ENCODE results near the gene RPS19BP1. TPM values are rescaled to one million over a fixed set of nuclear protein-coding genes. Genes with fewer than 3 reads are reported as not detected.

RPS19BP1 gene
- polyA plus RNA-seq, 1 of the 3 experiments (the other 2 are of a cell fraction) = 97.2 TPM

DNA sequence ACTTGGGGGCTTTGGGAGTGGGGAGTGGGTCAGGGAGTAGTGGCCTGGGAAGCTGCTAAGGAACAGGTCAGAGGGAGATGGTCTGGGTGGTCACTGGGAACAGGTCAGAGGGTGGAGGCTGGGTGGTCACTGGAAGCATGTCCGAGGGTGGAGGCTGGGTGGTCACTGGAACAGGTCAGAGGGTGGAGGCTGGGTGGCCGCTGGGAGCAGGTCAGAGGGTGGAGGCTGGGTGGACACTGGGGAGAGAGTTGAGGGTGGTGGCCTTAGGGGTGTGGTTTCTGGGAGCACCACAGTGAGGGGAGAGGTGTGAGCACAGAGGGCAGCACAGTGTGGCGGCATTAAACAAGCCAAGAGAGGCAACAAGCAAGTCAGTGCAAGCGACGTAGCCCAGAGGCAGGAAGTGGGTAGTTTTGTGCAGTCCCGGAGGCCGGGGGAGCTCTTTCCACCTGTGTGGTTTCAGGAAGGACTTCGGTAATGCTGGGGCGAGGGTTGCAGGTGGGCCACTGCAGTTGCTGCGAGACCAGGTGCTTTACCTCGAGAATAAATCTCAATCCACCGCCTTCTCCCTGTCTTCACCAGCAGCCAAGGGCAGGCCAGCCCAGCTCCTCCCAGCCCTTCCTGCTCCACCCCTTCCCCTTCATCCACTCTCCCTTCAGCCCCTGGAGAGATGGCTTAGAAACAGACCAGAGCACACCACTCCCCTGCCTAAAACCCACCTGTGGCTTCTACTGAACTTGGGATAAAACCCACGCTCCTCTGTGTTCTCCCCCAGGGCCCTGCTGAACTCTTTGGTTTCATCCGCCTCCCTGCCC, 34.8 kb upstream of the RPS19BP1 start (continued):
- TF ChIP-seq, protein P1, sequence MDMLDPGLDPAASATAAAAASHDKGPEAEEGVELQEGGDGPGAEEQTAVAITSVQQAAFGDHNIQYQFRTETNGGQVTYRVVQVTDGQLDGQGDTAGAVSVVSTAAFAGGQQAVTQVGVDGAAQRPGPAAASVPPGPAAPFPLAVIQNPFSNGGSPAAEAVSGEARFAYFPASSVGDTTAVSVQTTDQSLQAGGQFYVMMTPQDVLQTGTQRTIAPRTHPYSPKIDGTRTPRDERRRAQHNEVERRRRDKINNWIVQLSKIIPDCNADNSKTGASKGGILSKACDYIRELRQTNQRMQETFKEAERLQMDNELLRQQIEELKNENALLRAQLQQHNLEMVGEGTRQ (IDR thresholded peaks at IDR 0.05; ENCODE audit: borderline replicate concordance, low read depth, low read length) = no peak
- TF ChIP-seq RAD21 (IDR thresholded peaks at IDR 0.05; ENCODE audit: low read length) (no peak), JUND (IDR thresholded peaks at IDR 0.05) (no peak)

DNA sequence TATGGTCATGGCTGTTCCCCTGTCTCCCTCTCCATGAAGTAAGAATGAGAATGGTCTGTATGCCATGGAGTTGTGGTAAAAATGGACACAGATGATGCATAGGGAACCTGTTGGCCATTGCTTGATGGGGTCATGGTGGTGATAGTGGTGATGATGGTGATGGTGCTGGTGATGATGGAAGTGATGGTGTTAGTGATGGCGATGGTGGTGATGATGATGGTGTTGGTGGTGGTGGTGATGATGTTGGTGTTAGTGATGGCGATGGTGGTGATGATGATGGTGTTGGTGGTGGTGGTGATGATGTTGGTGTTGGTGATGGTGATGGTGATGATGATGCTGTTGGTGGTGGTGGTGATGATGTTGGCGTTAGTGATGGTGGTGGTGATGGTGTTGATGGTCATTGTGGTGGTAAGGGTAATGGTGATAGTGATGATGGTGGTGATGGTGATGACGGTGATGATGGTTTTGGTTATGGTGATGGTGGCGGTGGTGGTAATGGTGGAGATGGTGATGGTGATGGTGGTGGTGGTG, 32.9 kb upstream of the RPS19BP1 start:
- no peaks in the 10 kb centered on the region for H4K20me1 ChIP-seq (ENCODE audit: insufficient read depth)
- 74% methylated on average over 5 of the region's 5 CpGs for WGBS (ENCODE audit: low lambda C conversion rate)
- H3K4me3 ChIP-seq (ENCODE audit: low read depth in 2 of 2, low read length in 1 of 2) = no peak overlapping the region
- TF ChIP-seq YY1 (IDR thresholded peaks at IDR 0.05; ENCODE audit: low read depth) (no peak), TAF1 (IDR thresholded peaks at IDR 0.05; ENCODE audit: borderline replicate concordance, low read depth, low read length) (no peak), NRF1 (IDR thresholded peaks at IDR 0.05; ENCODE audit: low read depth, low read length) (no peak), RXRA (IDR thresholded peaks at IDR 0.05; ENCODE audit: borderline replicate concordance, low read depth) (no peak), ELF1 (IDR thresholded peaks at IDR 0.05) (no peak), NFIC (IDR thresholded peaks at IDR 0.05; ENCODE audit: borderline replicate concordance) (no peak), EZH2phosphoT487 (IDR thresholded peaks at IDR 0.05; ENCODE audit: borderline replicate concordance, low read depth) (no peak), TEAD4 (IDR thresholded peaks at IDR 0.05; ENCODE audit: borderline replicate concordance, insufficient read depth) (no peak), RCOR1 (IDR thresholded peaks at IDR 0.05; ENCODE audit: low read length) (no peak), TCF12 (IDR thresholded peaks at IDR 0.05) (no peak), EP300 (IDR thresholded peaks at IDR 0.05; ENCODE audit: borderline replicate concordance in 1 of 2, low read depth in 1 of 2, low read length in 1 of 2) (no peak), JUND (IDR thresholded peaks at IDR 0.05) (no peak), MEF2A (IDR thresholded peaks at IDR 0.05; ENCODE audit: borderline replicate concordance, low read depth) (no peak), SIN3A (IDR thresholded peaks at IDR 0.05; ENCODE audit: borderline replicate concordance, low read depth, low read length) (no peak)
- TF ChIP-seq, protein P2, sequence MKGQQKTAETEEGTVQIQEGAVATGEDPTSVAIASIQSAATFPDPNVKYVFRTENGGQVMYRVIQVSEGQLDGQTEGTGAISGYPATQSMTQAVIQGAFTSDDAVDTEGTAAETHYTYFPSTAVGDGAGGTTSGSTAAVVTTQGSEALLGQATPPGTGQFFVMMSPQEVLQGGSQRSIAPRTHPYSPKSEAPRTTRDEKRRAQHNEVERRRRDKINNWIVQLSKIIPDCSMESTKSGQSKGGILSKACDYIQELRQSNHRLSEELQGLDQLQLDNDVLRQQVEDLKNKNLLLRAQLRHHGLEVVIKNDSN (IDR thresholded peaks at IDR 0.05; ENCODE audit: borderline replicate concordance, low read depth) = no peak
- TF ChIP-seq, protein P3, sequence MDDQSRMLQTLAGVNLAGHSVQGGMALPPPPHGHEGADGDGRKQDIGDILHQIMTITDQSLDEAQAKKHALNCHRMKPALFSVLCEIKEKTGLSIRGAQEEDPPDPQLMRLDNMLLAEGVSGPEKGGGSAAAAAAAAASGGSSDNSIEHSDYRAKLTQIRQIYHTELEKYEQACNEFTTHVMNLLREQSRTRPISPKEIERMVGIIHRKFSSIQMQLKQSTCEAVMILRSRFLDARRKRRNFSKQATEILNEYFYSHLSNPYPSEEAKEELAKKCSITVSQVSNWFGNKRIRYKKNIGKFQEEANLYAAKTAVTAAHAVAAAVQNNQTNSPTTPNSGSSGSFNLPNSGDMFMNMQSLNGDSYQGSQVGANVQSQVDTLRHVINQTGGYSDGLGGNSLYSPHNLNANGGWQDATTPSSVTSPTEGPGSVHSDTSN (IDR thresholded peaks at IDR 0.05) = no peak
- TF ChIP-seq, protein P1 (IDR thresholded peaks at IDR 0.05; ENCODE audit: borderline replicate concordance, low read depth, low read length) = no peak
- ChIA-PET CTCF (no interaction called here), POLR2A (interaction anchor here (0.6 kb wide), 1 partner anchor 33 kb away, joined by 3 read pairs; the partner anchor contains the start of gene RPS19BP1)
- no peak overlapping the region for H3K9ac ChIP-seq
- no peak overlapping the region for H3K27ac ChIP-seq (ENCODE audit: low read depth in 2 of 2, low read length in 1 of 2)
- no peaks in the 10 kb centered on the region for H3K9me2 ChIP-seq
- H3K79me2 ChIP-seq (ENCODE audit: insufficient read depth) = no peaks in the 10 kb centered on the region
- H3K4me1 ChIP-seq (ENCODE audit: control insufficient read depth in 1 of 2, insufficient read depth in 2 of 2, low read depth in 1 of 2, low read length in 1 of 2) = no peaks in the 10 kb centered on the region
- no peak for DNase-seq
- H2AFZ ChIP-seq (ENCODE audit: low read depth) = no peak overlapping the region
- H3K9me3 ChIP-seq = no peaks in the 10 kb centered on the region
- no peaks in the 10 kb centered on the region for H3K36me3 ChIP-seq (replicated peaks in 1 of 2; ENCODE audit: control insufficient read depth in 1 of 2, insufficient read depth in 2 of 2, low read length in 1 of 2)
- no peaks in the 10 kb centered on the region for H3K27me3 ChIP-seq (ENCODE audit: insufficient read depth)
- no peaks in the 10 kb centered on the region for H3F3A ChIP-seq (replicated peaks; ENCODE audit: insufficient read depth)
- H3K4me2 ChIP-seq = no peak overlapping the region

Measured in SK-N-SH (cell line).